NCI-H524 (cell line): ENCODE results near the gene HOXB5.

Experiments
- DNase-seq, 2 experiments: peaks; one replicate each; lab custom pipeline; 2025; lab: John Stamatoyannopoulos, UW

Gene HOXB5

GRCh38 chr17:48559840-48560817, 33.5 kb downstream of the HOXB5 start:
- DNase-seq: no peak

DNA sequence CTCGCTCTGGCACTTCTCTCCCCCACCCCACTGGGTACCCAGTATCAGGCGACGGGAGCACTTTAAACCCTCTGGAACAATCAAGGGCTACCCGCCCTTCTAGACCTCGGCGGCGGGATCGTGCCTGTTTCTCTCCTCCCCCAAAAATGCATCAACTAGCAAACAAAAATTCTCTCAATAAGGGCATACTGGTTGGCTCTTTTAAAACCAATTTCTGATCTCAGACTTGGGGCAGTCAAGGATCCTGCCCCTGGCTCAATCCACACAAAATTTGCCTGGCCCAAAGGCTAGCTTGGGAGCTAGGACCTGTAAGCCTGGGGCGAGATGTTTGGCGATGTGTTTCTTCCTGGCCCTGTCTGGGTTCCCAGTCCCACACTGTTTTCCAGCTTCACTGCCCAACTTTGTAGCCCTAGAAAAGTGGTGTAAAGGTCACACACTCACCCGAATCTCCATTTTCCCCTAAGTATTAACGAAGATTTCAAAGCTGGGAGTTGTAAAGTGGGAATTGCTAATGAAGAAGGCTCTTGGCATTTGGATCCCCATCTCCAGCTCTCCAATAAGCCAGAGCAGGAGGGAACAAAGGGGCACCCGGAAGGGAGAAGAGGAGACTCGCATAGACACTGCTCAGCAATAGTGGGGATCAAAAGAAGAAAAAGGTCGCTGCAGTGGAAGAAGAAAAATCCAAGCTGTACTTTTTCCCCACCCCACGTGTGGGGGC, 34.3 kb downstream of the HOXB5 start:
- no peak for DNase-seq

DNA sequence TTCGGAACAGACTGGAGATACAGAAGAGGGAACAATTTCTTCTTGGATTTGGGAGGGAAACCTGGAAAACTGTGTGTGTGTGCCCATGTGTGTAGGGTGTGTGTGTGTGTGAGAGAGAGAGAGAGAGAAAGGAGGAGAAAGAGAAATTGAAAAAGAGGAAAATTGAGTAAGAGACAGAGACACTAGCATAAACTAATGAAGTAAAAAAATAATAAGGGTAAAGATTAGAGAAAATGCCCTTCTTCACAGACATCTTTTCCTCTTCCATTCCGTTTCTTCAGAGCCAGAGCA, 34.8 kb downstream of the HOXB5 start:
- DNase-seq: no peak

GRCh38 chr17:48558057-48558830, 35.3 kb downstream of the HOXB5 start:
- no peak for DNase-seq

DNA sequence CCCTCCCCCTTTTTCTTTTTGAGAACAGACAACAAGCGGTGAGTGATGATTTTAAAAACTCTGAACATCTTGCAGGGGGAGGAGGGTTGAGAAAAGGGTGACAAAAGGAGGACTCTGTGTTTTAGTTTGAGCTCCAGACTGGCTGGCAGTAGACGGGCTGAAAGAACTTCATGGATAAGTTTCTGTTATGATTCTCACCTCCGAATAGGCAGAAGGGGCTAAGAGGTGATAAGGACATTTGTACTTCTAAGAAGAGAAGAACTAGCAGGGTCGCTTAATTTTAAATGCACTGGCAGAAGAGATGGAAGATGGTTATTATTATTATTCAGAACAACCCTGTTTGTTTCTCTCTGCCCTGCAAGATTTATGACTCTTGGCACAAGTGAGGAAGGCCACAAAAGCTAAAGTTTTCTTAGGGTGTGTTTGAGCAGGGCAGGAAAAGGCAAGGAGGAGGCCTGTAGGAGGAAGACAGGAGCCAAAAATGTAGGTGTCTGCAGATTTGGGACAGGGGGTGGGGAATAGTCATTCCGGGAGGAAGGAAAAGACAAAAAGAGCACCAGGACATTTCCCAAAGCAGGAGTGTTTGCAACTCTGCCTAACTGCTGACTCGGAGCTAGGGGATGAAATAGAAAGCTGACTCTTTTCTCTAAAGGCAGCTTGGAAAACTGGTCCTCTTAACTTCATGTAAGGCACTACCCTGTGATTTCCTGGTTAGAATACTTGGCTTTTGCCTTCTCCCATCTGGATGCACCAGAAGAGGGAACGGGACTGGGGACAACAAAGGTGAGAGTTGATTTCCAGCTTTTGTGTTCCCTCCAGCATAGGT, 36.8 kb downstream of the HOXB5 start:
- no peak for DNase-seq

GRCh38 chr17:48556229-48556575, 37.4 kb downstream of the HOXB5 start:
- DNase-seq: no peak

GRCh38 chr17:48555258-48556228, 38.0 kb downstream of the HOXB5 start:
- DNase-seq: peak; percentile 36 to 81

DNA sequence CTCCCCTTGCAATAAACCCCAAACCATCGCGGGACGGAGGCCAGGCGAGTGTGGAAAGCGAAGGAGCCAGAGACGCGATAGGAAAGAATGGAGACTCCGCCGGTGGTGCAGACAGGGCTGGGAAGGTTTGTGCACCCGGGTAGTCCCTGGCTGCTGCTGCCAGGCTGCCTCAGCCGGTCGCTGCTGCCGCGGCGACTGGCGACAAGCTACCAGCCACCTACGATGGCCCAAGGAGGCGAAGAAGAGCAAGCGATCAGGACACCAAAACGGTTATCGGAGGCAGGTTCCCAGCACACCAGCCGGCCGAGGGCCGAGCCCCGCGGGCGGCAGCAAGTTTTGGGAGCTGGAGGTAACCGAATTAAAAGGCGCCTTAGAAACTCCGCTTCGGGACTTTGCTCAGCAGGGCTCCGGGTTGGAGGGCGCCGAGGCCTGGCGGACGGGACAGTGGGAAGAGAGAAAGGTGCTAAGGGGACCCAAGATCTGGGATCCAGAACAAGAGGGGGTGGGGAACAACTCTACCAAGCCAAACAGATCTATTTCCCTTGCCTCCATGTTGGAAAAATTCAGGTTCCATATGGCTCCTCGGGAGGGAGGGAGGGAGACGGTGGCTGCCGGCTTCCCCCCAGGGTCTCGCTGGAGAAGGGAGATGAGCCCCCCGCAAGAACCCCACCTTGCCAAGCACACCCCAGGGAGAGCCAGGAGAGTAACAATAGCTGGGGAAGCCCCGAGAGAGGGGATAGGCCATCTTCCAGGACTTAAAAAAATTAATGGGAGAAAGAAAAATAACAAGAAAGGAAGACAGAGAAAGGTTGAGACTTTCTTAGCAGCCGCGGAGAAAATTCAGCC, 38.9 kb downstream of the HOXB5 start:
- peak; percentile 36 to 51 for DNase-seq

- peak in 1 of 2 experiments; percentile 20 for DNase-seq
These were observed 39.8 kb downstream of the HOXB5 start for GRCh38 chr17:48553826-48554225.

- DNase-seq: no peak
These were observed 40.4 kb downstream of the HOXB5 start for GRCh38 chr17:48553190-48553547.

- no peak for DNase-seq
These were observed 41.0 kb downstream of the HOXB5 start for GRCh38 chr17:48552466-48553189.

- DNase-seq: no peak
These were observed 41.7 kb downstream of the HOXB5 start for GRCh38 chr17:48551596-48552465.

- DNase-seq: no peak
These were observed 42.4 kb downstream of the HOXB5 start for GRCh38 chr17:48551214-48551555.

- peak in 1 of 2 experiments; percentile 12 for DNase-seq
These were observed 42.9 kb downstream of the HOXB5 start for GRCh38 chr17:48550502-48551213.

GRCh38 chr17:48549914-48550501, 43.6 kb downstream of the HOXB5 start:
- no peak for DNase-seq

- no peak for DNase-seq
These were observed 44.3 kb downstream of the HOXB5 start for GRCh38 chr17:48549281-48549630.
